ENCODE data around the gene MCUB.
"Not testable (repeated sequence)": the region's sequence is repeated elsewhere in the genome, so short reads cannot be mapped to it uniquely, and the experiment has no call there.

Gene MCUB

DNA sequence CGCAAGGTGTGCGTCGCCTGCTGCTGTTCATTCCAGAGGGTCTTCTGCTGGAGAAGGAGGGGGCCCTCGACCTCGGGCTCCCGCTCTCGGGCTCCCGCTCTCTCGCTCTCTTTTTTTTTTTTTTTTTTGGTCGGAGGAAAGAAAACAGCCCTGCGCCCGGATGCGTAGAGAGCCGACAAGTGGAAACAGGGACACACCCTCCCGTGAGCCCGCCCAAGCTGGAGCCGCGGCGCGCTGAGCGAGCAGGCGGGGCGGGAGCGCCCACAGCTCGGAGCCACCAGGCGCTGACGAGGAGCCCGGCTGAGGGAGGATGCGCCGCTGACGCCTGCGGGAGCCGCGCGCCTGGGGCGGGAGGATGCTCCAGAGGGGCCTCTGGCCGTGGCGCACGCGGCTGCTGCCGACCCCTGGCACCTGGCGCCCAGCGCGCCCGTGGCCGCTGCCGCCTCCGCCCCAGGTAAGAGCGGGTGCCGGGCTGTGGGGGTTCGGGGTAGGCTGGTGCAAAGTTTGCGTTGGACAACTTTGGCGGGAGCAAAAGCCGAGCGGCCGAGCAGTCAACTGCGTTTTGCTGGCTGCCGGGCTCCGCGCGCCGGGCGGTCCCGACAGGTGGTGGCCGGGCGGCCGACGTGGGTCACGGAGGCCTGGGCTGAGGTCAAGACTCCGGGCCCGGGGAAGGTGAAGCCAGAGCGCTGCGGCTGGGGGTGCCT, at the start of gene MCUB:
Gene MCUB (plus strand): TSS at position 264 of the 704 bp plus-strand sequence. CDS start 92 bp downstream, at position 356.
- peak; percentile 25 to 55 for DNase-seq

DNA sequence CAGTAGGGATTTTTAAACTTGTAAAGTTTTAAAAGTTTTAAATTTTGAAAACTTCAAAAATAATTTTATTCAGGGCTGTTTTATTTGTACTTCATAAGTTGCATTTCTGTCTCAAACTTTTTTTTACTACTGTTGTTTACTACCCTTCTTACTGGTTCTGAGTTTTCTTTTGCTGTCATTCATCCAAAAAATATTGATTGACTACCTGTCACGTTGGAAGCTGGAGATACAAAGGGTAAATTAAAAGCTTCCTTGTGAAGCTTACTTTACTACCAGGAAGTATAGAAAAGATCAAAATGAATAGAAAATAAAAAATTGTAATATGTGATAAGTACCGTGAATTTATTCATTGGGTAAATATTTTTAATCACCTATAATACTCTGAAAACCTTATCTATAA, 49.4 kb upstream of the MCUB start:
- DNase-seq, result no peak

GRCh38 chr4:109511414-109511813, 48.6 kb upstream of the MCUB start:
- no peak for DNase-seq

- not testable (repeated sequence) for DNase-seq
These were observed 46.7 kb upstream of the MCUB start for GRCh38 chr4:109513368-109513767.

- no peak for DNase-seq
These were observed 27.9 kb upstream of the MCUB start for GRCh38 chr4:109532182-109532581.

DNA sequence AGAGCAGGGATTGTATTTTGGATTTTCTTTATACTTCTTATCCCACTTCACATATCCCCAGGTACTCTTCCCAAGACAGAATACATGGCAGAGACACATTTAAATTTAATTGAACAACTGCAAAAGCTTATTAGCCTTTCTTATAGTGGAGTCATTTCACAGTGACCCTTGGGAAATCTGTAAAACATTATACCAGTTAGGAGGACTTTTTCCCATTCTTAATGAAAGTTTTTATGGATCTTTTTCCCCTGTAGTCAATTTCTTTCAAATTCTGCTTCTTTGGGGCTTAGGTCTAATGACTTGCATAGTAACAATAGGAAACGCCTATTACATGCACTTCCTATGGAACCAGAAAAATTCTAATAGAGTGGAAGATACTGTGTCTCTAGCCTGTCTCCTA, 14.6 kb upstream of the MCUB start:
- no peak for DNase-seq

- DNase-seq, result no peak
These were observed 12.7 kb upstream of the MCUB start for GRCh38 chr4:109547394-109547793.

GRCh38 chr4:109548655-109549054, 11.4 kb upstream of the MCUB start:
- peak; percentile 25 to 85 for DNase-seq

GRCh38 chr4:109552237-109552636, 7.8 kb upstream of the MCUB start:
- no peak for DNase-seq

- no peak for DNase-seq
These were observed 6.9 kb upstream of the MCUB start for GRCh38 chr4:109553130-109553529.

GRCh38 chr4:109554971-109555370, 5.1 kb upstream of the MCUB start:
- no peak for DNase-seq

DNA sequence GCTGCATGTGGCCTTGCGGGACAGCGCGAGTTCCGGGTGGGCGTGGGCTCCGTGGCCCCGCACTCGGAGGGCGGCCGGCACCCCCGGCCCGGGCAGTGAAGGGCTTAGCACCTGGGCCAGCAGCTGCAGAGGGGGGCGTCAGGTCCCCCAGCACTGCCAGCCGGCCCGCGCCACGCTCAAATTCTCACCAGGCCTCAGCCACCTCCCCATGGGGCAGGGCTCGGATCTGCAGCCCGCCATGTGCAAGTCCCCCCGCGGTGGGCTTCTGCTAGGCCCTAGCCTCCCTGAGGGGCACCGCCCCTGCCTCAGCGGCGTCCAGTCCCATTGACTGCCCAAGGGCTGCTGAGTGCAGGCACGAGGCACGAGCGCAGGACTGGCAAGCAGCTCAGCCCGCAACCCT, 2.6 kb upstream of the MCUB start:
- DNase-seq, result no peak

GRCh38 chr4:109558095-109558494, 2.0 kb upstream of the MCUB start:
- not testable (repeated sequence) for DNase-seq

- DNase-seq, result no peak
These were observed 442 bp upstream of the MCUB start for GRCh38 chr4:109559625-109559982.

DNA sequence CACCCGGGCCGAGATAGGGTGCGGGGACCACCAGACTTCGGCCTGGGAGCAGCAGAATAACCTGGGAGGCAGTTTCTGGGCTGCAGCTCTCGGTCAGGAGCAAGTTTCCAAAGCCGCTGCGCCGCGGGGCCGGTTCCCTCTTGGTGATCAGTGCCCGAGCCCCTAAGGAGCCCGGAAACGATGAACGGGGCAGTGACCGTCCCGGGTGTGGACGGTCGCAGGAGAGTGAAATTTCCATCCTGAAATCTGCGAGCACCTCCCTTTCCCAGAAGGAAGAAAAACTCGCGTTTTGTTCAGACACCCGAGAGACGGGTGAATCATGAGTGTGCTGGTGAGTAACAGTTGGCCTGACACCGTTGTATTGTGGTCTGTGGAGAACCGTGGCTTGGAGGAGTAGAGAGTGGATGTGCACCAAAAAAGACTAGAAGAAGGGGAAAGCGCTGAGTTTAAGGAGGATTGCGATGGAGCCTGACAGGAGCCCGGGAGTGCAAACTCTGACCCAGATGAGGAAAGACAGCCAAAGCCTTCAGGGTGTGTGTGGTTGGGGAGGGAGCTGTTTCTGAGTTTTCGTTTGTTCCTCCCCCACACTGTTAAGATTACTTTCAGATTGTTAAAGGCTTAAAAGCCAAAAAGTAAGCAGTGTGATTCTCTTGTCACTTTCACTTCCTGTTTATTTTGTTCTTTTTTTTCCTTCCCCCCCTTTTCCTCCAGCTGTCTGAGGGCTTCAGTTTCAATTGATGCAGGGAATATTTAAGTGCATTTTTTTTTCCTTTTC, 828 bp downstream of the MCUB start:
- peak; percentile 52 to 83 for DNase-seq

DNA sequence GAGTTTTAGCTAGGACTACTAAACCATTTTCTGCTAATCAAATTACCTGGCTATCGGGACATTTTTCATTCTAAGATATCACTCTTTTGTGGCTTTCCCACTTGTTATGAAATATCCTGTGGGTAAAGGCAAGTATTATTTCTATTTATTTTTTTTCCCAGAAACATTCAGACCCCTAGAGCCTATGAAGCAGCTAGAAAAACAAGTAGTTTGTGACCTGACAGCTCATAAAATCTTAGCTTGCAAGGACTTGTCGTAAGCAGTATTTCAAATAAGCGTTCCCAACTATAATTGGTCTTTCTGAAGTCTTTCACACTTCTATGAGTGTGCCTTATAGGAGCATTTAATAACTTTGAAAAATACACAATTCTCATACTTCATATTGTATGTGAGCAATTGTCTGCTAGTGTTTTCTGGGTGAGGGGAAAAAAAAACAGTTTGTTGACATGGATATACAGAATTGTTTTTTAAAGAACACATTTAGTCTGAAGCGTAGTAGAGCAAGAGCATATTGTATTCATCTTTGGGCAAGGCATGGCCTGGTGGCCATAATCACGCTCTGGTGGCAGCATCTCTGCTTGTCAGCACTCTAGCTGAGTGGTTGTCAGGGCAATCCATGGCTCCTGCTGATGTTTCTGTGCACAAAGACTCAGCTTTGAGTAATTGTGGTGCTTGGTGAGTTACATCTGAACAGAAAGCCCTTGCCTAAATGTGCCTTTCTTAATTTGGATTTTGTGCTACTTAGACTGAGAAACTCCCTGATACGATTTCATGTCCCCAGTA, 2.6 kb downstream of the MCUB start:
- no peak for DNase-seq

DNA sequence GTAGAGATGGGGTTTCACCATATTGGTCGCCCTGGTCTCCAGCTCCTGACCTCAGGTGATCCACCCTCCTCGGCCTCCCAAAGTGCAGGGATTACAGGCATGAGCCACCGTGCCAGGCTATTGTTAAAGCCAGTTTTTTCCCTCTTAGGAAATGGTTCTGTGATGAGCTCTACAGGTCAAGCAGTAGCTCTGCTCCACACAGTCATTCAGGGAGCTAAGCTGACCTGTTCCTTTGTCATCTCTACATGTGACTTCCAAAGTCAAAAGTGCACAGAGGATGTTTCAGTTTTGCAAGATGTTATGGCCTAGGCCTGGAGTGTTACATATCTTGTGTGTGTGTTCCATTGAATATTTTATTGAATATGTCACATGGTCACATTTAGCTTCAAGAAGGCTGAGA, 11.4 kb downstream of the MCUB start:
- no peak for DNase-seq

DNA sequence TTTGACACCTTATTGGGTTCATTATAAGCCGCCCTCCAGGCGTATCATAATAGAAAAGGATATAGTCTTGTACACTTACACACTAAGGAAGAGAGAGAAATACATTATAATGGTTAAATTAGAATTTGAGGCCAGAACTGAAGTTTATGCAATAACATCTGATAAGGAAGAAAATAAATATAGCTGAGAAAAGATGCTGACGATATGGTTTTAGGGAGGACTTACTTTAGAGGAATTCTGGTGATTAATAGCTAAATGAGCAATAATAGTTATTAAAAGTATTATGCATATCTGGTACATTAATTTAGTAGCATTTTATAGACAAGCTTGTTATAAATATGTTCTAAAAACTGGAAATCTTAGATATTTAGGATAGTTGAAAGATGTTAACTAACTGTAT, 12.1 kb downstream of the MCUB start:
- no peak for DNase-seq

GRCh38 chr4:109574443-109574850, 14.4 kb downstream of the MCUB start:
- peak in 1 of 2 donors; percentile 29 for DNase-seq

- no peak for DNase-seq
These were observed 15.1 kb downstream of the MCUB start for GRCh38 chr4:109574931-109575804.

DNA sequence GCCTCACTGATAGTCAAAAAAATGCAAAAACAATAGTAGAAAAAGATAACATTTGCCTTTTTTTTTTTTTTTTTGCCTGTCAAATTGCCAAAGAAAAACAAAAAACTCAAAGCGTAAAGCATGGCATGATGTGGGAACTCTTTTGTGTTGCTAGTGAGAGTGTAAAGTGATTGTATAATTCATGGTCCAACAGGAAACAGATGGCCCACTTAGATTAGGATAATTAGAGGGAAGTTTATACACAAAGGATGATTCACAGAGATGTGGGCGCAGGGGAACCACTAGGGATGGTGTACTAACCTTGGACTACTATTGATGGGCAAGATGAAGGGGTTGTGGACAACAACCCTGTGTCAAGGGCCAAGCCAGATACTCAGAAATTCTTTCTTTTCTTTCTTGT, 16.4 kb downstream of the MCUB start:
- DNase-seq, result peak in 1 of 2 donors; percentile 93

- DNase-seq, result no peak
These were observed 18.8 kb downstream of the MCUB start for GRCh38 chr4:109578846-109579245.

DNA sequence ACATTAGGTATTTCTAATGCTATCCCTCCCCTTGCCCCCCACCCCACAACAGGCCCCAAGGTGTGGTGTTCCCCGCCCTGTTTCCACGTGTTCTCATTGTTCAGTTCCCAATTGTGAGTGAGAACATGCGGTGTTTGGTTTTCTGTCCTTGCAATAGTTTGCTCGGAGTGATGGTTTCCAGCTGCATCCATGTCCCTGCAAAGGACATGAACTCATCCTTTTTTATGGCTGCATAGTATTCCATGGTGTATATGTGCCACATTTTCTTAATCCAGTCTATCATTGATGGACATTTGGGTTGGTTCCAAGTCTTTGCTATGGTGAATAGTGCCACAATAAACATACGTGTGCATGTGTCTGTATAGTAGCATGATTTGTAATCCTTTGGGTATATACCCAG, 20.0 kb downstream of the MCUB start:
- DNase-seq, result not testable (repeated sequence)

Measured in bone marrow (tissue), 2 donors.